Thyroid gland (tissue), 4 donors: Measurements from ENCODE around the gene EXOC3L1.

ENCODE experiments used
- POLR2A ChIP-seq, 2 donors: fragments of 450-650 bp; IDR thresholded peaks; one replicate each; pipeline ENCODE4 v1.6.1; 2017; ENCODE audit warnings: antibody characterized with exemption in 2 of 2, mild to moderate bottlenecking in 2 of 2, moderate library complexity in 1 of 2
- TF ChIP-seq, protein P1 (sequence below), 6 experiments: fragments of 200-600 bp in 3 of 6; fragments of 450-650 bp in 3 of 6; sonication (generic) in 3 of 6; IDR thresholded peaks; one replicate each; pipeline ENCODE4 v1.5.1; 2016 to 2019; ENCODE audit warnings: antibody characterized with exemption in 6 of 6, mild to moderate bottlenecking in 2 of 6, inconsistent platforms in 1 of 6, moderate library complexity in 1 of 6

DNA sequence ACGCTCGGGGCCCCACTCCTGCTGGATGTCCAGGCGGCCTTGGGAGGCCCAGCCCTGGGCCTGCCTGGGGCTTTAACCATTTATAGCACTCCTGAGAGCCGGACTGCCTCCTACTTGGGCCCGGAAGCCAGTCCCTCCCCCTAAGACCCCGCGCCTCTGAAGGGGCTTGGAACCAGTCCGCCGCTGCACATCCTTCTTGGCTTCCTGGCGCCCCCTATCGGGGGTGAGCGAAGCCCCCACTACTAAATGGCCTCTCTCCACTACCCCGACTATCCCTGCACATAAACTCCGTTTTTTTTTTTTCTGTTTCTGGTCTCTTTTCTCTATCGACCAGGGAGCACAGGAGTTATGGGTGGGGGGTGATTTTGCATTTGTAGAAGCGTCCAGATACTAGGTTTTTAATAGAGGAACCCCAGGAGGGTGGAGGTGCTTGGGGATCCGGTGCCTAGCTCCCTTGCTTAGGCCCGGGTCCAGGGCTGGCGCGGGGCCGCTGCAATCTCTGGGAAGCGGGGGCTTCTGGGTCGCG lies 20.2 kb downstream of the EXOC3L1 start:
- TF ChIP-seq, protein P1, sequence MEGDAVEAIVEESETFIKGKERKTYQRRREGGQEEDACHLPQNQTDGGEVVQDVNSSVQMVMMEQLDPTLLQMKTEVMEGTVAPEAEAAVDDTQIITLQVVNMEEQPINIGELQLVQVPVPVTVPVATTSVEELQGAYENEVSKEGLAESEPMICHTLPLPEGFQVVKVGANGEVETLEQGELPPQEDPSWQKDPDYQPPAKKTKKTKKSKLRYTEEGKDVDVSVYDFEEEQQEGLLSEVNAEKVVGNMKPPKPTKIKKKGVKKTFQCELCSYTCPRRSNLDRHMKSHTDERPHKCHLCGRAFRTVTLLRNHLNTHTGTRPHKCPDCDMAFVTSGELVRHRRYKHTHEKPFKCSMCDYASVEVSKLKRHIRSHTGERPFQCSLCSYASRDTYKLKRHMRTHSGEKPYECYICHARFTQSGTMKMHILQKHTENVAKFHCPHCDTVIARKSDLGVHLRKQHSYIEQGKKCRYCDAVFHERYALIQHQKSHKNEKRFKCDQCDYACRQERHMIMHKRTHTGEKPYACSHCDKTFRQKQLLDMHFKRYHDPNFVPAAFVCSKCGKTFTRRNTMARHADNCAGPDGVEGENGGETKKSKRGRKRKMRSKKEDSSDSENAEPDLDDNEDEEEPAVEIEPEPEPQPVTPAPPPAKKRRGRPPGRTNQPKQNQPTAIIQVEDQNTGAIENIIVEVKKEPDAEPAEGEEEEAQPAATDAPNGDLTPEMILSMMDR (IDR thresholded peaks at IDR 0.05): peak in 2 of 6 experiments; percentile 15 to 36
- TF ChIP-seq POLR2A (IDR thresholded peaks at IDR 0.05): no peak
